Ovary (tissue), 9 donors: ENCODE data around the gene ENOSF1. TPM values are rescaled to one million over a fixed set of nuclear protein-coding genes. Genes with fewer than 3 reads are reported as not detected.

Experiments used
- DNase-seq, 5 donors: peaks; one replicate each; pipeline ENCODE4 v3.0.0-alpha.2; 2019 to 2020
- H3K27ac ChIP-seq, 2 donors: fragments of 200-600 bp; one replicate each; pipeline versions ENCODE4 v1.5.1 to v1.8.0; 2019 to 2022
- H3K27me3 ChIP-seq: fragments of 200-600 bp; one replicate; pipeline ENCODE4 v1.8.0; 2022
- H3K36me3 ChIP-seq: fragments of 200-600 bp; sonication (generic); one replicate; pipeline ENCODE4 v1.5.1; 2019
- H3K4me1 ChIP-seq: one replicate; pipeline ENCODE4 v1.8.1; 2013; ENCODE audit warnings: mild to moderate bottlenecking, moderate library complexity; ENCODE audit not compliant: insufficient read depth
- H3K4me3 ChIP-seq: fragments of 200-600 bp; sonication (generic); one replicate; pipeline ENCODE4 v1.5.1; 2017
- H3K9me3 ChIP-seq, 2 donors: fragments of 200-600 bp in 1 of 2; sonication (generic) in 1 of 2; one replicate each; pipeline versions ENCODE4 v1.5.1 to v1.8.1; 2013 to 2019; ENCODE audit warnings: mild to moderate bottlenecking in 1 of 2, moderate library complexity in 1 of 2
- EP300 ChIP-seq: sonication (generic); formaldehyde crosslinking; IDR thresholded peaks from one replicate; pipeline ENCODE4 v1.6.1; 2017; ENCODE audit warnings: antibody characterized with exemption
- POLR2A ChIP-seq: fragments of 450-650 bp; IDR thresholded peaks from one replicate; pipeline ENCODE4 v1.6.1; 2017; ENCODE audit warnings: antibody characterized with exemption, mild to moderate bottlenecking, moderate library complexity
- WGBS, 3 donors: extraction: QIAGEN DNeasy Blood & Tissue Kit in 1 of 3; methylation state at CpG; one replicate each; pipeline versions ENCODE4 v1.1.5 to v1.1.7; 2013 to 2017; 5-methylcytosine and 5-hydroxymethylcytosine counted together
- intact Hi-C, 4 donors: fragments of 100-400 bp; cut with DNase I; formaldehyde crosslinking; loops; one replicate each; pipeline versions ENCODE4 v1.11.0 to v1.15.1; 2022 to 2023
- polyA plus RNA-seq, 2 donors: library from polyadenylated mRNA; stranded (reverse); fragments of 200-250 nt in 1 of 2; fragments of 350-450 nt in 1 of 2; fragmentation: Illumina TruSeq in 1 of 2; extraction: RNeasy Lipid Tissue Mini Kit (QIAGEN cat#74804) in 1 of 2; gene quantifications; one replicate each; pipeline ENCODE4 v1.2.3, GENCODE V29; 2013 to 2014
- total RNA-seq, 7 donors: library from RNA; depleted of rRNA in 2 of 7; stranded (reverse); fragments of >200 nt in 2 of 7; fragmentation: NEBNext Ultra II Directional in 3 of 7; extraction: Animal tissue kit (Norgen Biotek cat#: 25700) in 3 of 7; gene quantifications; one replicate each; pipeline versions ENCODE4 v1.1.0 to v1.2.4, GENCODE V29; 2016 to 2023
- TF ChIP-seq, protein P1 (sequence below), 3 donors: fragments of 450-650 bp in 2 of 3; fragments of 200-600 bp in 1 of 3; IDR thresholded peaks; one replicate each; pipeline versions ENCODE4 v1.5.1 to v1.8.0; 2016 to 2022; ENCODE audit warnings: antibody characterized with exemption in 3 of 3, mild to moderate bottlenecking in 1 of 3
- donor health status: DM: no; HTN: no; CAD: no; lungs with moderate emphysema.
- donor health status: DM: no; HTN: no; CAD: no.
- donor health status: Bipolar disorder and iron deficiency.
- donor health status: DM: yes; HTN: yes; CAD: no.
- donor health status: DM: no; HTN: no; CAD: no.
- donor health status: DM: yes; HTN: yes; CAD: no.

ENOSF1 gene
- total and polyA plus RNA-seq, 9 donors, result 29.2 to 94.9 (median 53.0) TPM

DNA sequence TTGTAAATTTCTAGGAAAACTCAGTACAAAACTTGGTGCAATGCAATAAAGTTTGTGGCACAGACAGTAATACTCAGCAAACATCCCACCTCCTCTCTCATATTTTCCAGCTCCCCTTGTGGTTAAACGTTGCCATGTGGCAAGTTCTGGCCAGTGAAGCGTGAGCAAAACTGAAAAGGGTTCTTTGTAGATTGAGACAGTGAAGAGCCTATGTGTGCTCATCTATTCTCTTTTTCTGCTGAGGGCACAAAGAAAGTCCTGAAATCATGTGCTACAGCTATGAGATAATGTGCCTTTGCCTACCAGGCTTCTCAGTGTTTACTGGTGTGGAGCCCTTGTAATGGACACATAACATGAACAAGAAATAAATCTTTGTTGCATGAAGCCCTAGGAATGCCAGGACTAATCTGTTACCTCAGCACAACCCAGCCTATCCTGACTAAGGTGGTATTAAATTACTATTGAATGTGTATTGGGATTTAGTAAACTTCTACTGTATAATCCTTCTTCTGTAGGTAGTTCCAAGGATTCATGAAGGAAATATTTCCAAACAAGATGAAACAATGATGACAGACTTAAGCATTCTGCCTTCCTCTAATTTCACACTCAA lies 67.9 kb downstream of the ENOSF1 start:
- Histone ChIP-seq H3K27me3 (no peaks in the 10 kb centered on the region), H3K4me3 (no peak overlapping the region), H3K4me1 (no peaks in the 10 kb centered on the region), H3K9me3 (no peaks in the 10 kb centered on the region), H3K36me3 (no peaks in the 10 kb centered on the region), H3K27ac (no peak overlapping the region)
- TF ChIP-seq, protein P1, sequence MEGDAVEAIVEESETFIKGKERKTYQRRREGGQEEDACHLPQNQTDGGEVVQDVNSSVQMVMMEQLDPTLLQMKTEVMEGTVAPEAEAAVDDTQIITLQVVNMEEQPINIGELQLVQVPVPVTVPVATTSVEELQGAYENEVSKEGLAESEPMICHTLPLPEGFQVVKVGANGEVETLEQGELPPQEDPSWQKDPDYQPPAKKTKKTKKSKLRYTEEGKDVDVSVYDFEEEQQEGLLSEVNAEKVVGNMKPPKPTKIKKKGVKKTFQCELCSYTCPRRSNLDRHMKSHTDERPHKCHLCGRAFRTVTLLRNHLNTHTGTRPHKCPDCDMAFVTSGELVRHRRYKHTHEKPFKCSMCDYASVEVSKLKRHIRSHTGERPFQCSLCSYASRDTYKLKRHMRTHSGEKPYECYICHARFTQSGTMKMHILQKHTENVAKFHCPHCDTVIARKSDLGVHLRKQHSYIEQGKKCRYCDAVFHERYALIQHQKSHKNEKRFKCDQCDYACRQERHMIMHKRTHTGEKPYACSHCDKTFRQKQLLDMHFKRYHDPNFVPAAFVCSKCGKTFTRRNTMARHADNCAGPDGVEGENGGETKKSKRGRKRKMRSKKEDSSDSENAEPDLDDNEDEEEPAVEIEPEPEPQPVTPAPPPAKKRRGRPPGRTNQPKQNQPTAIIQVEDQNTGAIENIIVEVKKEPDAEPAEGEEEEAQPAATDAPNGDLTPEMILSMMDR (IDR thresholded peaks at IDR 0.05), result no peak
- TF ChIP-seq POLR2A (no peak), EP300 (no peak)
- no peak for DNase-seq
- intact Hi-C loops, result no loop called here
- WGBS, 3 donors, result 29 to 61% (median 54%) methylated on average over 2 of the region's 2 CpGs

DNA sequence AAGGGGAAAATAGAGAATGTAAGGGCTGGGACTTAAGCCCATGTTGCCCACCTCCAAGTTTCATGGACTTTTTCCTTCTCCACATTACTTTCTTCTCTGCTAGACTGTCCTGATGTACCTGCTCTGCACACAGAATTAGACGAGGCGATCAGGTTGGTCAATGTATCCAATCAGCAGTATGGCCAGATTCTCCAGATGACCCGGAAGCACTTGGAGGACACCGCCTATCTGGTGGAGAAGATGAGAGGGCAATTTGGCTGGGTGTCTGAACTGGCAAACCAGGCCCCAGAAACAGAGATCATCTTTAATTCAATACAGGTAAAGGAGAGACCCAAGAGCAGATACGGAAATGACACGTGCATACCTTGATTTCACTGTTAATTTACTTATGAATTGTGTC lies 71.2 kb downstream of the ENOSF1 start:
- Histone ChIP-seq H3K9me3 (no peaks in the 10 kb centered on the region), H3K4me1 (no peaks in the 10 kb centered on the region), H3K27ac (no peak overlapping the region), H3K27me3 (no peaks in the 10 kb centered on the region), H3K36me3 (no peaks in the 10 kb centered on the region), H3K4me3 (no peak overlapping the region)
- WGBS, 3 donors, result 89 to 92% (median 90%) methylated on average over 6 of the region's 6 CpGs
- intact Hi-C loops, result no loop called here
- TF ChIP-seq, protein P1 (IDR thresholded peaks at IDR 0.05), result no peak
- no peak for TF ChIP-seq EP300
- no peak for TF ChIP-seq POLR2A
- no peak for DNase-seq

DNA sequence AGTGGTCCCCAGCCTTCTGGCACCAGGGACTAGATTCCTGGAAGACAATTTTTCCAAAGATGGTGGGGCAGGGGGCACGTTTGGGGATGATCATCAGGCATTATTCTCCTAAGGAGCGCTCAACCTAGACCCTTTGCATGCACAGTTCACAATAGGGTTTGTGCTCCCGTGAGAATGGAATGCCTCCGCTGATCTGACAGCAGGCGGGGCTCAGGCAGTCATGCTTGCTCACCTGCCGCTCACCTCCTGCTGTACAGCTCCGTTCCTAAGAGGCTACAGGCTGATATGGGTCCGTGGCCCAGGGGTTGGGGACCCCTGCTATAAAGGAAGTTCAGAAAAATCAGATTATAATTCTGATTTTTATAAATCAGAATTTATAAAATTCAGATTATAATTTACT lies 77.3 kb downstream of the ENOSF1 start:
- Histone ChIP-seq H3K27me3 (no peaks in the 10 kb centered on the region), H3K4me3 (no peak overlapping the region), H3K36me3 (no peaks in the 10 kb centered on the region), H3K9me3 (no peaks in the 10 kb centered on the region), H3K4me1 (no peaks in the 10 kb centered on the region), H3K27ac (no peak overlapping the region)
- TF ChIP-seq EP300 (no peak), POLR2A (no peak)
- TF ChIP-seq, protein P1 (IDR thresholded peaks at IDR 0.05), result no peak
- 74 to 85% (median 77%) methylated on average over 8 of the region's 8 CpGs for WGBS, 3 donors
- intact Hi-C loops, result no loop called here
- DNase-seq, result no peak

DNA sequence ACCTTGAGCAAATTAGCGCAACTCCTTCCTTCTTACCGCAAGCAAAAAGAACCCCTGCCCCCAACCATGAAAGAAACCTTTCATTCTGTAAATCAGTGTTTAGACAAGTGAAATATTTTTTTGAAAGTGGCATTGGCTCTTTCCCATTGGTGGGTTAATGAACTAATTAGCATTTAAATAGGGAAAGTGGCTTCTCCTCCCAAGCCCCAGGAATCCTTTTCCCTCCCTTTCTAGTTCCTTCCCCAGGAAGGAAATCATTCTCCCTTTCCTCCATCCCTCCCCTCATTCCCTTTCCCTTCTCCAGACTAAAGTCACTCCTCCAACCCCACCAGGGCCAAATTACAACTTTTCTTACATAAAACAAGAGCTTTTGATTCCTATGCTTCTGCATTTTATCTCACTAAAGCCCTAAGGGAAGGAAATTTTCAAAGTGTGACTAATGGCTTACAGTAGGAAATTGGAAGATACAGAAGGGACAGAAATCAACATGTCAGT lies 77.8 kb downstream of the ENOSF1 start:
- Histone ChIP-seq H3K4me3 (no peak overlapping the region), H3K36me3 (no peaks in the 10 kb centered on the region), H3K27me3 (no peaks in the 10 kb centered on the region), H3K9me3 (no peaks in the 10 kb centered on the region), H3K27ac (no peak overlapping the region), H3K4me1 (no peaks in the 10 kb centered on the region)
- DNase-seq, result no peak
- 79 to 80% (median 80%) methylated on average over 2 of the region's 2 CpGs for WGBS, 3 donors
- TF ChIP-seq POLR2A, result no peak
- intact Hi-C loops, result no loop called here

DNA sequence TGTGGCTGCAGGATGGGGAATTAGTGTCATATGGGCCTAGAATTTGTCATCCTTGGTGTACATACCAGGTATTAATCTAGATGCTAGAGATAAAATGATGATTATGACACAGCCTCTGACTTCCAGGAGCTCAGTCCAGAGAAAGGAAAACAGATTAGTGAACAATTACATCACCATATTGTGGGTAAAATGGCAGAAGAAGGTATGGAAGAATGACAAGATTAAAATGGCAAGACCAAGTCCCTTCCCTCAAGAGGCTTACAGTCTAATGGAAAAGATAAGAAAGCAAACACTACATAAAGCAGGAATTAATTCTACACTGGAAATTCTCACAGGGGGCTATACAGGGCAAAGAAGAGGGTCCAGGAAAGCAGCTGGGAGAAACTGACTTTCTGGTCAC lies 80.9 kb downstream of the ENOSF1 start:
- no peaks in the 10 kb centered on the region for H3K9me3 ChIP-seq
- DNase-seq, result no peak
- intact Hi-C loops, result no loop called here
- H3K4me1 ChIP-seq, result no peaks in the 10 kb centered on the region
- TF ChIP-seq POLR2A, result no peak
- TF ChIP-seq, protein P1 (IDR thresholded peaks at IDR 0.05), result no peak
- TF ChIP-seq EP300, result no peak
- H3K27me3 ChIP-seq, result no peaks in the 10 kb centered on the region
- no peak overlapping the region for H3K4me3 ChIP-seq
- no peaks in the 10 kb centered on the region for H3K36me3 ChIP-seq
- no peak overlapping the region for H3K27ac ChIP-seq
